Measurements from ENCODE around the gene EFCAB6. TPM values are rescaled to one million over a fixed set of nuclear protein-coding genes. Genes with fewer than 3 reads are reported as not detected.

EFCAB6 gene
- total RNA-seq, 1 donor from 2014 or later, result not detected

DNA sequence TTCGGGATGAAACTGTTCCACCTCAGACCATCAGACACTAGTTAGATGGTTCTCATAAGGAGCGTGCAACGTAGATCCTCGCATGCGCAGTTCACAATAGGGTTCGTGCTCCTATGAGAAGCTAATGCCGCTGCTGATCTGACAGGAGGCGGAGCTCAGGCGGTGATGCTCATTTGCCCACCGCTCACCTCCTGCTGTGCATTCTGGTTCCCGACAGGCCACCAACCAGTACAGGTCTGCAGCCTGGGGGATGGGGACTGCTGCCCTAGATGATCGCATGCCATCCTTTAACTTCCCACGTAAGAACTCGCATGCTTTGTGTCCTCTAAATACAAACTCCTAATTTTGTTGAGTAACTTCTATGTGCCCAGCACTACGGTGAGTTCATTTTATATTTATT, 62.6 kb downstream of the EFCAB6 start:
- Mint-ChIP-seq H3K9me3 (no peaks in the 10 kb centered on the region), H3K4me3 (no peak overlapping the region), H3K36me3 (ENCODE audit: low read depth) (no peaks in the 10 kb centered on the region), H3K27ac (no peak overlapping the region), H3K4me1 (no peaks in the 10 kb centered on the region), H3K27me3 (peaks cover 20% of the 10 kb centered on the region)
- no peak for TF ChIP-seq CTCF (IDR thresholded peaks at IDR 0.05)
- DNase-seq, result no peak
- no peak for ATAC-seq (ENCODE audit: low read depth)
- ChIA-PET POLR2A (no interaction called here), CTCF (no interaction called here)
- intact Hi-C loops (cut with micrococcal nuclease), result no loop called here

DNA sequence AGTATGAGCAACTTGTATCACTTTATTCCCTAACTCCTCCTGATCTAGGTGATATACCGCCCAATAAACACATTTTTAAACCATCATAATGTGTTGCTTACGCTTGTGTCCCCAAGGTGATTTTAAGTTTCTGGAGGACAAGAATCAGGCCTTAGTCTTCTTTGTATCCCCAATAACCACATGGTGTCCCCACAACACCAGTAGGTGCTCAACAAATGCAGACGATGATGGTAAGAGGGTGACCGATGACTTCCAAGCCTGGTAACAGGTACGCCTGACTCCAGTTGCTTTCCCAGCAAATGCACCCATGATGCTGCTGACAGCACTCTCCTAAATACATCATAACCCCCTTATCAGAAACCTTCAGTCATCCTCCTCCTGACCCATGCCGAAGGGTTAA, 64.2 kb downstream of the EFCAB6 start:
- no peak overlapping the region for H3K27ac Mint-ChIP-seq
- no peaks in the 10 kb centered on the region for H3K4me1 Mint-ChIP-seq
- ATAC-seq (ENCODE audit: low read depth) (no peak), DNase-seq (no peak)
- intact Hi-C loops (cut with micrococcal nuclease), result no loop called here
- H3K9me3 Mint-ChIP-seq, result no peaks in the 10 kb centered on the region
- CTCF ChIA-PET, result no interaction called here
- H3K4me3 Mint-ChIP-seq, result no peak overlapping the region
- H3K36me3 Mint-ChIP-seq (ENCODE audit: low read depth), result no peaks in the 10 kb centered on the region
- peaks cover 15% of the 10 kb centered on the region for H3K27me3 Mint-ChIP-seq
- no peak for TF ChIP-seq CTCF (IDR thresholded peaks at IDR 0.05)
- POLR2A ChIA-PET, result no interaction called here

- DNase-seq, result no peak
- no peak for ATAC-seq (ENCODE audit: low read depth)
- Mint-ChIP-seq H3K27ac (no peak overlapping the region), H3K9me3 (no peaks in the 10 kb centered on the region), H3K27me3 (peaks cover 15% of the 10 kb centered on the region), H3K36me3 (ENCODE audit: low read depth) (no peaks in the 10 kb centered on the region), H3K4me3 (no peak overlapping the region), H3K4me1 (no peaks in the 10 kb centered on the region)
- CTCF ChIA-PET, result no interaction called here
- POLR2A ChIA-PET, result no interaction called here
- intact Hi-C loops (cut with micrococcal nuclease), result no loop called here
- TF ChIP-seq CTCF (IDR thresholded peaks at IDR 0.05), result no peak
Measured at GRCh38 chr22:43747058-43747457, 65.0 kb downstream of the EFCAB6 start.

- TF ChIP-seq CTCF (IDR thresholded peaks at IDR 0.05), result no peak
- Mint-ChIP-seq H3K4me1 (no peaks in the 10 kb centered on the region), H3K27me3 (peaks cover 11% of the 10 kb centered on the region), H3K9me3 (no peaks in the 10 kb centered on the region), H3K27ac (no peak overlapping the region), H3K4me3 (no peak overlapping the region), H3K36me3 (ENCODE audit: low read depth) (no peaks in the 10 kb centered on the region)
- CTCF ChIA-PET, result no interaction called here
- intact Hi-C loops (cut with micrococcal nuclease), result no loop called here
- no peak for ATAC-seq (ENCODE audit: low read depth)
- POLR2A ChIA-PET, result no interaction called here
- no peak for DNase-seq
Measured at GRCh38 chr22:43745783-43746356, 66.2 kb downstream of the EFCAB6 start.

GRCh38 chr22:43745411-43745770, 66.7 kb downstream of the EFCAB6 start:
- CTCF ChIA-PET, result no interaction called here
- no peak for ATAC-seq (ENCODE audit: low read depth)
- no peak overlapping the region for H3K4me3 Mint-ChIP-seq

More at GRCh38 chr22:43745411-43745770, 66.7 kb downstream of the EFCAB6 start:
- Mint-ChIP-seq H3K27me3 (peaks cover 11% of the 10 kb centered on the region), H3K4me1 (no peaks in the 10 kb centered on the region), H3K27ac (no peak overlapping the region), H3K9me3 (no peaks in the 10 kb centered on the region), H3K36me3 (ENCODE audit: low read depth) (no peaks in the 10 kb centered on the region)
- DNase-seq, result no peak
- intact Hi-C loops (cut with micrococcal nuclease), result no loop called here
- TF ChIP-seq CTCF (IDR thresholded peaks at IDR 0.05), result no peak
- POLR2A ChIA-PET, result no interaction called here
